Stimulated activated CD4-positive, alpha-beta T cell treated with anti-CD3 and anti-CD28 coated beads, Interleukin-2, amount 100 ng/mL, for 24 hours (primary cell): ENCODE measurements around the gene GNL2.

Source experiments
- DNase-seq, 2 donors: peaks; one replicate each; pipeline ENCODE4 v3.0.0-alpha.2; 2020

GNL2 gene

DNA sequence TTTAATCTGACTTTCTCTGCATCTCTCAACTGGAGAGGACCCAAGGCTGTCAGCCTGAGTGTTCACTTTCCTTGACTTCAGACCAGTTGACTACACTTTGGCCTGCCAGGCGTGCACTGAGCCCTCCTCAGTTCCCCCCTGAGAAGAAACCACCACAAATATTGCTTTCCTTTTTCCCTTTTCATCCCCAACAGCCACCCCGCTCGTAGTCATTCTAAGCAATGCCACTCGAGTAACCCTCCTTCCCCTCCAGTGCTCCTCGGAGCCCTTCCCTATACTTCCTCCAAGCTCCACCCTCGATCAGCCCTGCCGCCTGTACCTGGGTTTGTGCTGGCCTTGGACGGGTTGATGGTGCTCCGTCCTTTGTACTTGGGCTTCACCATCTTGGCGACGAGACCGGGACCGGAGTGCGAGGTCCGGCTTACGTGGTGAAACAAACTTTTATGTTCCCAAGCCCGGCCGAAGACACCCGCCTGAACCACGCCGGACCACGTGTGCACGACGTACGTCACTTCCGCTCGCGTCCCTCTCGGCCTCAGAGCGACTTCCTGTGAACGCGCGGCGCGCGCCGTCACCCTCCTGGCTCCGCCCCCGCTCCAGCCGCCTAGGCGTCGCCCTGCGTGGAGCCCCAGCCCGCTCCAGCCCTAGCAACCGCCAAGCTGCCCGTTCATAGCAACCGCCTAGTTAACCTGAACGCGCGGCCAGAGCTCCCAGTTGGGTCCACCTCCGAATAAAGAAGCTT, at the start of gene GNL2:
GNL2 (minus strand) TSS at position 498 of the 742 bp plus-strand sequence; CDS start at position 383, 115 bp downstream.
- DNase-seq, result peak; percentile 95 to 98

DNA sequence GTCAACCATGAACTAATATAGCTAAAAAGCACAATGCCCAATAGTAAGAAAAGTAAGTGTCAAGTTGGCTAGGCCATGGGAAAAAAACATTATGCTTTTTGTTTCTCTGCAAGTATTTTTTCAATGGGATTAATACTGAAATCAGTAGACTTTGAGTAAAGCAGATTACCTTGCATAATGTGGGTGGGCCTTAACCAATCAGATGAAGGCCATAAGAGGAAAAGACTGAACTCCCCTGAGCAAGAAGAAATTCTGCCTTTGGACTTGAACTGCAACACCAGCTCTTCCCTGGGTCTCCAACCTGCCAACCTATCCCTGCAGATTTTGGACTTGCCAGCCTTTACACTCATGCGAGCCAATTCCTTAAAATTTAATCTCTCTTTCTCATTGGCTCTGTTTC, 45.3 kb upstream of the GNL2 start:
- no peak for DNase-seq

DNA sequence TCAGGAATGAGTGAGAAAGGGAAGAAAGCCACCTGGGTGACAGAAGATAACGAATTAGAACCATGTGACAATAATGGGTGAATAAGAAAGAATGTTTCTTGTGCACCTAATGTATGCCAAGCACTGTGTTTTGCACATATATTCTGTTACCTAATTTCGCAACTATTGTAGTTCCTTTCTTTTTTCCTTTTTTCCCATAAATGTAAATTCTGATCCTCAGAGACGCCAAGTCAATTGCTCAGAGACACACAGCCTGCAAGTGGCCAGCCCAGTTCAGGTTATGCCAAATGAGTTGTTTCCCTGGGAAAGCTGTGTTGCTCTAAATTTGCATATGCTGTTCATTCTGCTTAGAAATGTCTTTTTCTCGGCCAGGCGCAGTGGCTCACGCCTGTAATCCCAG, 40.7 kb upstream of the GNL2 start:
- no peak for DNase-seq

GRCh38 chr1:37634992-37635902, 39.5 kb upstream of the GNL2 start:
- DNase-seq, result no peak

- peak in 1 of 2 donors; percentile 4 for DNase-seq
Measured at GRCh38 chr1:37634244-37634991, 38.7 kb upstream of the GNL2 start, which contains the start of gene RSPO1. TSS of gene RSPO1 (minus strand) at chr1:37634892. CDS start at chr1:37629661, 5,231 bp downstream.

- no peak for DNase-seq
Measured at GRCh38 chr1:37633938-37634243, 38.2 kb upstream of the GNL2 start.

DNA sequence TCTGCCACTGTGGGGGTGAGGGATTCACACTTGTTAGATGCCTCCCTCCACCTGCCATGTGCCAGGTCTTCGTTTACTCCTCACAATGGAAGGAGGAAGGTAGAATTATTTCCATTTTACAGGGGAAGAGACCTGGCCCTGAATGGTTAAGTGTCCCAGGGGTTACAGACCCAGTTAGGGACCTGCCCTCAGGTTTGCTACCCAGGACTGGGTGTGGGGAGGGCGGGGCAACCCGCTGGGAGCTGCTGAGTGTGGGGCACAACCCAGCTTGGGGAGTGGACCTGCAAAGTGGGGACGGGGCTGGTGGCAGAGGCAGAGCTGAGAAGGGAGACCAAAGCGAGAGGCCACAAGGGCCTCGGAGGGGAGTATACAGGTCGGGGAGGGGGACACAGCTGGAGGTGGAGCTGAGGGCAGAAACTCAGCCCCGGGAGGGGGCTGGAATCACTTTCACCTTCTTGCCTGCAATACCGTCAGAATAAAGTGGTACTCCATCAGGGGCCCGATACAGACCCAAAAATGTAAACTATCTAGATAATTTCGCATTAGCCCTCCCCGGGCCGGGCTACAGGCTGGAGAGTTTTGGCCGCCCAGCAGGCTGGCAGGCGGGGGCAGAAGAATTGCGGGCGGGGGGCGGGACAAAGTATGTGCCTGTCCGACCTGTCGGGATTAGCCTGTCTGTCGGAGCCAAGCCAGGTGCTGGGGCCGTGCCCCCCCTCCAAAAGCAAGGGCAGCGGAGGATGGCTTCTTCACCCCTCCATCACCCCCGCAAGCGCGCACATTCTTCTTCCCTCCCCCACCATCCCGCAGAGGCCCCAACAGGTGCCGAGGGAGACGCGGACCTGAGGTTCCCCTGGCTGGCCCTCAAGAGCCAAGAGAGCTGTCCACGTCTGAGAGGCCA, 37.6 kb upstream of the GNL2 start:
- no peak for DNase-seq

DNA sequence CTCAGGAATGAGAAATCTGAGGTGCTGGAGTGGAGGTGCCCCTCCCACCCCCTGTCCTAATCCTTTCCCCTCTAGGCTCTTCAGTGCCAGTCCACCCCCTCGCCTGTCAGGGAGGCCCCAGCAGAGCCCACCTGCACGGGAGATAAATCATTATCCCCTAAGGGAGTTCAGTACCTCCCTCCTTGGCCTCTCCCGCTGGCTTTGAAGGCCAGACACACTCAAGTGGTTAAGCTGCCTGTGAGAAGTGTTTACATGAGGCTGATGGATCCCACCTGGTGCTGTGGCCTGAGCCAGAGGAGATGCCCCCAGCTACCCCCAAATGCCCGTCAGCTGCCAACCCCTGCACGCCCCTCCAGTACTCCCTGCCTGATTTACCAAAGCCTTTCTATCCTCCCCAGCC, 35.3 kb upstream of the GNL2 start:
- no peak for DNase-seq

DNA sequence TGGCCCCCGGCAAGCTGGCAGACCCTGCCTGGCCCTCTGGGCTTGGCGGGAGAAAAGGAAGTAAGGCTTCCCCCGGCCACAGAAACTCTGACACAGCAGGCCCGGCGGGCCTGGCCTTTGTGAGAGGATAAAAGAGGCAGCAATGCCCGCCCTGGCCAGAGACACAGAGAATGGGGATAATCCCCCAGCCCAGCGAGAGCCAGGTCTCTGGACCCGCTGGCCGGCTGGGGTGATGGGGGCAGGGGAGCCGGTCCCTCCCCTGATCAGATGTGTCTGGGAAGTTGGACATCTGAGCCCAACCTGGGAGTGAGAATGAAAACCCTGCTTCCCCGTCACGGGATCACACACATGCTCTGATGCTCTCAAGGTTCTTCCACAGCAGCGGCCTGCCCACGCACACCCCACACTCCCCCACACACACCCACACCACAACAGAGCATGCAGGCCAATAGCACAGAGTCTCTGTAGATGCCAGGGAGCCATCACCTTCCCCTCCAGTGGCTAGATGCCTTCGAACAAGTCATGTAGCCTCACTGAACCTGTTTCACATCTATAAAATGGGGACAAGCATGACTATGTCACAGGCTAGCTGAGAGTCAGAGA, 34.8 kb upstream of the GNL2 start:
- DNase-seq, result no peak

DNA sequence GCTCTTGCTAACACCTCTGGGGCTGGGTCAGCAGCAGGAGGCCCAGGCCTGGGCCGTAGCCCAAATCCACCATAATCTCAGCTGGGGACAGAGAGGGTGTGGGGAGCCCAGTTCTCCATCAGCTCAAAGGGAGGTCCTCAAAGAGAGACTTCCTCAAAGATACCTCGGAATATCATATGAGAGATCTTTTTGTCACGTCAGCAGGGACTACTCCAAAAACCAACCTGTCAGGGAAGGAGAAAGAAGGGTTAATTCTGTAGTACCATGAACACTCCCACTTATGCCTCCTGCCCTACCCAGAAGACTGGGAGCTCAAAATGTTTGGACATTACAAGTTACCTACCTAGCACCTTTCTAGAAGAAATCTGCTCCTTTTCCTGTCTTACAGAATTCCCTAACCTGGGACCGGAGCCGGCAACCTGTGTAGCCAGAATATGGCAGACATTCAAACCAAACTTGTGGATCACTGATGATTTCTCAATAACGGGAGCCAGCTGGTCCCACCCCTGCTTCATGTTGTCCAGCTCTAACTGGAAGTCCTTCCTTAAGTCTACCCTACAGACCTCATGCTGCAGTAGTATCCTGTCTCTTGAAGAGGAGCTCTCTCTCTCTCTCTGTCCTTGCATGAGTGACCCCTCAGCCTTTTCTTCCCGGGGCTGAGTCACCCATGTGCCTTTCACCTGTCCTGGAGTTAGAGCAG, 34.1 kb upstream of the GNL2 start:
- no peak for DNase-seq

GRCh38 chr1:37629008-37629407, 33.3 kb upstream of the GNL2 start:
- DNase-seq, result no peak

DNA sequence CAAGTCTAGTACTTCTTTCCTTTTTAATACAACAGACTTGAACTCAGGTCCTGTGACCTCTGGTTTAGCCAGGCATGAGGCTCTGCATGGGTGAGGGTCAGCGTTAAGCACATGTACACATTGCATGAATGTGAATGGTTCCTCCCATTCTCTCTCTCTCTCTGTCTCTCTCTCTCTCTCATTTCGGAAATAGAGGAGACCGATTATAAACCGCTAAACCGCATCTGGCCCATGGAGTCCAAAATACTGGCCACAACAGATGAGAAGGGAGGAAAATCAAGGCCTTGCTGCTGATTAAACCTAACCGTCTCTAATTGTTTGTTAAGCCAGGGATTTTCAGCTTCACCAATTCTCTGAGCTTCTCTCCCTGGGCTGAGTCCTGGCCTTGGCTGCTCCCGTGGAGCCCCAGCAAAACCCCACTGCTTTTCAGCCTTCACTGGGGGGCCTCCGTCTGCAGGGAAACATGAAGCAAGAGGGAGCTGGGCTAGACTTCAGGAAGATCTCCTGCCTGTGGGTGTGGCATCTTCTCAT, 32.4 kb upstream of the GNL2 start:
- no peak for DNase-seq

DNA sequence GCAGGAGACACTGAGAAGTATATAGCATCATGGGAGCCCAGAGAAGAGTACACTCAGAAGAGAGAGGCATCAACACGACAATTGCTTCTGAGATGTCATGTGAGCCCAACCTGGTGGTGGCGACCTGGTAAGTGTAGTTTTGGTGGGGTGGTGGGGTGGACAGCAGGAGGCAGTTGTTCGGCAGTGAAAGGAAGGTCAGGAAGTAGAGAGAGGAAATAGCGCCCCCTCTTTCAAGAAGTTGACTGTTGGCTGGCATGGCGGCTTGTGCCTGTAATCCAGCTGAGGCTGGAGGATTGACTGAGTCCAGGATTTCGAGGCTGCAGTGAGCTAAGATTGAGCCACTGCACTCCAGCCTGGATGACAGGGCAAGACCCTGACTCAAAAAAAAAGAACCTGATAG, 26.4 kb upstream of the GNL2 start:
- DNase-seq, result no peak

GRCh38 chr1:37621326-37621870, 25.7 kb upstream of the GNL2 start:
- DNase-seq, result no peak

GRCh38 chr1:37620707-37621106, 25.0 kb upstream of the GNL2 start:
- no peak for DNase-seq

GRCh38 chr1:37616330-37616729, 20.6 kb upstream of the GNL2 start:
- DNase-seq, result no peak

GRCh38 chr1:37614105-37614504, 18.4 kb upstream of the GNL2 start:
- no peak for DNase-seq

GRCh38 chr1:37612186-37612585, 16.4 kb upstream of the GNL2 start:
- DNase-seq, result no peak

- no peak for DNase-seq
Measured at GRCh38 chr1:37609994-37610393, 14.3 kb upstream of the GNL2 start.

DNA sequence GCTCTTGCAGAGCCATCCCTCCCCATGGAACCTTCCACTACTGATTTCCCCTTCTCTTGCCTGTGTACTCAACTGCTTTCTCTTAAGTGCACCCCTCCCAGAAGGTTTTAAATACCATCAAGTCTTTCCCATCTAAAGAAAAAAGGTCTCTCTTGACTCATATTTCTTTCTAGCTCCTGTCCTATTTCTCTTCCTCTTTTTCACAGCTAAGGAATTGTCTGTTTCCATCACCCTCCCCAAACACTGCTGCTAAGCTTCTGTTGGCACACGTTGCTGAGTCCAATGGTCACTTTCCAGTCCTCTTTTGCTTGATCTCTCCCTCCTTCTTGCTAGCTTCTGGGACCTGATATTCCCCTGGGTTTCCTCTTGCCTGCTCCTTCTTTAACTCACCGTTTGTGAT, 13.3 kb upstream of the GNL2 start:
- no peak for DNase-seq
